Activated CD8-positive, alpha-beta memory T cell treated with anti-CD3 and anti-CD28 coated beads for 1 hour (primary cell): ENCODE measurements around the gene NT5DC4.
A peak's percentile ranks its signal among the peaks of the same experiment; 100 is the strongest.

ENCODE experiments used
- DNase-seq, 2 donors: peaks; one replicate each; pipeline ENCODE4 v3.0.0-alpha.2; 2020; ENCODE audit warnings: low read depth in 1 of 2; ENCODE audit errors: extremely low read depth in 1 of 2

Gene NT5DC4

DNA sequence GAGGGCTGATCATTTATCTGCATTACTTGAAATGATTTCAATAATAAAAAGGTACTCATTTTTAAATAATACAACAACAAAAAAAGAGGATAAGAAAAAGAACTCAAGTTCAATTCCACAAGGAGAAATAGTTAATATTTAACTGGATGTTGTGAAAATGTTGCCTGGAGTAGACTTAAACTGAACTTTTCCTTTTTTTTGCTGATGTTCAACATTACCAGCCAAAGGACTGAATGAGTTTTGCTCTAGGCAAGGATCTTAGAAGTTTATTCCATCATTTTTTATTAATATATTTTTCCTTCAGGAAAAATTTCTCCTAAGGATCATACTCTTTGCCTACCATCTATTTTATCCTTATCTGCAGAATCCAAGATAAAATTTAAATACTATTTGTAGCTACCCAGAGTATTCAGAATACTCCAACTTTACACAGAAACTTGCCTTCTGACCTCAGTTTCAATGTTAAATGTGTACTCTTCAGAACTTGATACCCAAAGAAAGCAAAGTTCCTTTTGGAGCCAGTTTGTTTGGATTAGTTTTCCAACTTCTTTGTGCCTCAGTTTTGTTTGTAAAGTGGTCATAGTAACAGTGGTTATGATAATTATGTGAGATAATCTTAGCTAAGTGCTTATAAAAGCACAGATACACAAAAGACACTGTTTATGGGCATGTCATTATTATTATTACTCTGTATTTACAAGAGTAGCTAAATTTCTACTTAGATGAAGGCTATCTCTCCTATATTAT, 30.8 kb downstream of the NT5DC4 start:
- DNase-seq, result no peak

DNA sequence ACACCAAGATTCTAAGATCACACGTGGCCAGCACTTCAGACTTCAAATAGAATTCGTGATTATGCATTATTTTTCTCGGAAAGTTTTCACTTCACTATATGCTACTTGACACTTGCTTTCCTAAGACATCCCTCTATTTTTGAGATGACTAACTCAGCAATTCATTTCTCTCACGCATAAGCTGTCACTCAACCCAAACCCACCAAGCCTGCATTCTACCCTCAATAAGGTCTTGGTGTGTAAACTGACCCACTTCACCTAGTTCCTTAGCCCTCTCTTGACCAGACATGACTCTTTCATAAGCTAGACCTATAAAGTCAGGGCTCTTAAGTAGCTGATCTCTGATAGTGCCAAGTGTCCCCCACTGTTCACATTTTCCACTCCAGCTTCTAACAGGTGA, 31.8 kb downstream of the NT5DC4 start:
- no peak for DNase-seq

DNA sequence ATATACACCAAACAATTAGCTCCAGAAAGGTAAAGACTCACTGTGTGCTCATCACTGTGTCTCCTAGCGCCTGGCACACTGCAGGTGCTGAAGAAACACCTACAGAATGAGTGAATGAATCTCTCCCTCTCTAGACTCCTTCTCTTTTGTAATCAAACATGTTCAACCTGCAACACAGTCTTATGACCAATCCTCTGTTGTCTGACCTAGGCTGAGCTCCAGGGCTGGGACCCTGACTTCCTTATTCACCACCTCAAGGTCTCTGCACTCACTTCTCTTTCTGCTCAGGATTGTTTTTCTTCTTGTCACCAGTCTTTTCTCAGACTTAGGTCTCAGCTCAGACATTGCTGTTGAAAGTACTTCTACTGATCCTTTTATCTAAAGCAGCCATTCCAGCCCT, 33.7 kb downstream of the NT5DC4 start:
- DNase-seq, result no peak

- no peak for DNase-seq
Observed at GRCh38 chr2:112755444-112755843, 34.6 kb downstream of the NT5DC4 start.

- DNase-seq, result no peak
Observed at GRCh38 chr2:112756207-112756606, 35.4 kb downstream of the NT5DC4 start.

- no peak for DNase-seq
Observed at GRCh38 chr2:112757265-112757664, 36.4 kb downstream of the NT5DC4 start.

GRCh38 chr2:112758711-112759110, 37.9 kb downstream of the NT5DC4 start:
- DNase-seq, result no peak

DNA sequence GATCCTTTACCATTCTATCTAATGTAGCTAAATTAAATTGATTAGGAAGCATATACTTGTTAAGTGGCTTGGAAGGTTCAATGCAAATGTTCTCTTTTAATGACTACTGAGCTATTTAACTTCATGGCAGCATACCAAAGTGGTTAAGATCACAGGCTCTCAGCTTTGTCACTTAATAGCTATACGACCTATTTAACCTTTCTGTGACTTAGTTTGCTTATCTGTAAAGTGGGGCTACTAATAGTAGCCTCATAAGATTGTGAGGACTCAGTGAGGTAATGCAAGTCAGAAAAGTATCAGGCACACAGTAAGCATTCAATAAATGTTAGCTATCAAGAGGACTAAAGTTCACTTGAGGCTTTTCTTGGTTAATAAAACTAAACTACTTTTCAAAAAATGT, 39.3 kb downstream of the NT5DC4 start:
- DNase-seq, result no peak

DNA sequence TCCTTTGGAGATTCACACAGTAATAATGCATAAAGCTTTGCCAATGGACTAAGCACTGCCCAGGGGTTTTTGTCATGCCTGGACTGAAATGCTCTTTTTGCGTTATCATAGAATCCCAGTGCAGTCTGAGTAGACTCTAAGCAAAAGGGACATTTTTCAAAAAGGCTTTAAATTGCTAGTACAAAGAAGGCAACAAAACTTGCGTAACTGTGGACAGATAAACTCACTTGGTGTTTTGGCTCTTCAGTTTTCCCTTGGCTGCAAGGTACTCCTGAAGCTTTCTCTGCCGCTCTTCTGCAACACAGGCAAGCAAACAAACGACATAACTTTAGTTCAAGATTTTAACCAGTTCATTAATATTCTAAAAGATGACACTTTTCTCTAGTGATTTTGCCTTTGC, 41.5 kb downstream of the NT5DC4 start:
- DNase-seq, result no peak

DNA sequence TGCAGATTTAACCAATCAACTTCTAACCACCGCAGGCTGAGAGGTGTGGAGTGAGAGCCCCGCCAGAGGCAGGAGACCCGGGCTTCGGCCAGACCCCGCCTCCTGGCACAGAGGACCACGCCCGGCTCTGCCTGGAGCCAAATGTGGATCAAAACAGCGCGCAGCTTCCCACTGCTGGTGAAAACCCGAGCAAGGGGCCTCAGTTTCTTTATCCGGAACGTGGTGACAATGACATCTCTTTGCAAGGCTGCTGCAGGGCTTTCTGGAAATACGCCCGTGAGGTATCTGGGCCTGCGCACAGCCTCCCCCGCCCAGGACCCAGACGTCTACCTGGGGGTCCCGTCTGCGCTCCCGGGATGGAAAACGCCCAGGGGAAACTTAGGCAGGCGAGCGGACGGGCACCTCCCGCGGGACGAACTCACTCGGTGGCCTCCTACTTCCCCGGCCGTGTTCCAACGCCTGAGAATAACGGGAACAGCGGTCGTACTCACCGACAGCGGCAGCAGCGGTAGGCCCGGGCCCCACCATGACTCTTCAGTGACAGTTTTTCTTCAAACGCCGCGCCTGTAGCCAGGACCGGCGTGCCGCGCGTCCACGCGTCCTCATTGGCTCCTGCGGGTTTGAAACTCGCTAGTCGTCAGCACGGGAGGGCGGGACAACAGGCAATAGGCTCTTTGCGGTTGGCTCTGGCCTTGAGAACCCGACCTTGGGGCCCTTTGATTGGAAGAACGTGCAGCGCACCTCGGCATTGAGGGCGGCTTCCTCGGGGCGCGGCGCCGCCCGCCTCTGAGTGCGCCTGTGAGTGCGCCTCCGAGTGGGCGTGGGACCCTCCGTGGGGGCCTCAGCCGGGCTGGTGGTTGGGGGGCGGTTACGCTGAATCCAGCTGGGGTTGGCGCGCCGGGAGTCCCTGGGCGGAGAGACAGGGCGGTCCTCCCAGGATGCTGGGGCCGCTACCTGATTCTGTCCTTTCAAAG, 43.5 kb downstream of the NT5DC4 start, which contains the start of gene CKAP2L:
TSS of gene CKAP2L (minus strand) at position 539 of the 974 bp plus-strand sequence. CDS start at position 528, 11 bp downstream.
- DNase-seq, result peak; percentile 86 to 94

DNA sequence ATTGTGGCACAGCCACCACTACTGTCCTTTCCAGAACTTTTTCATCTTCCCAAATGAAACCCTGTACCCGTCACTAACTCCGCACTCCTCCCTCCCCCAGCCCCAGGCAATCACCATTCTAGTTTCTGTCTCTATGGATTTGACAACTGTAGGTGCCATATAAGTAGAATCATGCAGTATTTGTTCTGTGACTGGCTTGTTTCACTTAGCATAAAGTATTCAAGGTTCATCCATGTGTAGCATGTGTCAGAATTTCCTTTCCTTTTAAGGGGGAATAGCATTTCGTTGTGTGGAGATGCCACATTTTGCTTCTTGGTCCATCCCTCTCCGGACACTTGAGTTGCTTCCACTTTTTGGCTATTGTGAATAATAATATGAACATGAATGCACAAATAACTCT, 44.4 kb downstream of the NT5DC4 start:
- DNase-seq, result no peak

DNA sequence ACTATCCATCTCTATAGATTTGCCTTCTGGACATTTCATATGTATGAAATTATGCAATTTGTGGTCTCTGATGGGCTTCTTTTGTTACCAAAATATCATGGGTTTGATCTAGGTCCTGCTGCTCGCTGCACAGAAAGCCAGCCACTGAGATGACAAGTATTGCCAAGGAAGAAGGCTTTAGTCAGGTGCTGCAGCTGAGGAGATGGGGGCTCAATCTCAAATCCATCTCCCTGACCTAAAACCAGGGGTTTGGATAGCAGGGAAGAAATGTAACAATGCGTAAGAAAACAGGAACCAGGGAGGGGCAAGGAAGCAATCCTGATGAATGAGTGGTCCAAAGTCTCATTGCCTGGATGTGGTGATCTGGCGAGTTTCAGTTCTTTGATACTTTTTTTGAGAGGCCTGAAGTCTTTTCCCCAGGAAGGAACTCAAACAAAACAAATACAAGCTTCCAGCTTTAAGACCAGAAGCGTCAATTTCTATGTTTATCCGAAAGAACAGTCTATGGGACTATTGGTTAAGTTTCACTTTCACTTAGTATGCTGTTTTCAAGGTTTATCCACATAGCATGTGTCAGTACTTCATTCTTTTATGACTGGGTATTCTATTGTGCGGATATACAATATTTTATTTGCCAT, 47.0 kb downstream of the NT5DC4 start:
- no peak for DNase-seq

GRCh38 chr2:112768432-112768831, 47.6 kb downstream of the NT5DC4 start:
- DNase-seq, result no peak

DNA sequence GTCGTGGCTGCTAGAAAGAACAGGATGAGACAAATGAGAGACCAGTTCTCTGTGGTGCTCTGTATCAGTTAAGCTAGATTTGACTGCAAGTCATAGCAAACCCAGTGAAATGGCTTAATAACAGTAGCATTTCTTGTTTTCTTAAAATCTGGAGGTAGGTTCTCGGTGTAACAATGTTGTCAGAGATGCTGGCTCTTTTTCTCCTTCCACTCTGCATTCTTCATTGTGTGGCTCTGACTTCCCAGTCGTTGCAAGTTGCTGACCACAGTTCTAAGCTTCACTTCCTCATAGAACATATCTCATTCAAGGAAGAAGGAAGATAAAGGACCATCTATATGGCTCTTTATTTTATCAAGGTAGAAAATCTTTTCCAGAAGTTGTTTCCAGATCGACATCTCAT, 51.5 kb downstream of the NT5DC4 start:
- DNase-seq, result no peak

GRCh38 chr2:112772911-112773475, 52.2 kb downstream of the NT5DC4 start:
- no peak for DNase-seq

GRCh38 chr2:112773556-112773955, 52.7 kb downstream of the NT5DC4 start:
- DNase-seq, result no peak

DNA sequence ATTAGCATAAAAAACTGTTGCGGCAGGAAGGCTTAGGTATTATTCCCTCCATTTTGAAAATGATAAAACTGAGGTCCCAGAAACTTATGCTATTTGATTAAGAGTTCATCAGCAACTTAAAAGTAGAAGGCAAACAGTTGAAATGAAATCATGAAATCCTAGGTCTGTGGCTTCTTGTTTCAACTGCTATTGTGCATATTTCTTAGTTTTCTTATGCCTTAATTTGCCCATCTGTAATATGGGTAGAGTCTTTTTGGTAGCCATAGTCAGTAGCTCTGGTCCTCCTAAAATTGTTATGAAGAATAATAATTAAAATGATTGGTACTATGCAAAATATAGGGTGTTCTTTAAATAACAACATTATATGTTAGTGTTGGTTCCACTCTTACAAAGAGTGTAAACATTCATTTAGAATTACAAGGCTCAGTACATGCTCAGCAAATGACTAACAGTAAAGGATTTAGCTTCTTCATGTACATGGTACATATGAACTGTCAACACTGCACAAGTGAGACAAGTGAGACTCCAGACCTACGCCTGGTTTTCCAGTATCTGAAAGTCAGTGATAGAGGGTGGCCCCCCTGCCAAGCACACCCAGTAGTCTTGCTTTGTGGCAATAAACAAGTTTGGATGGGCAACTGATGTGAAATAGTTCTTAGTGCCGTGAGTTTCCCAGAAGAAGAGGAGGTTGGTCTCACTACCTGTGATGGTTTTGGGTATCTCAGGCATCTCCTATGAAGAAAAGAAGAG, 53.9 kb downstream of the NT5DC4 start:
- no peak for DNase-seq

DNA sequence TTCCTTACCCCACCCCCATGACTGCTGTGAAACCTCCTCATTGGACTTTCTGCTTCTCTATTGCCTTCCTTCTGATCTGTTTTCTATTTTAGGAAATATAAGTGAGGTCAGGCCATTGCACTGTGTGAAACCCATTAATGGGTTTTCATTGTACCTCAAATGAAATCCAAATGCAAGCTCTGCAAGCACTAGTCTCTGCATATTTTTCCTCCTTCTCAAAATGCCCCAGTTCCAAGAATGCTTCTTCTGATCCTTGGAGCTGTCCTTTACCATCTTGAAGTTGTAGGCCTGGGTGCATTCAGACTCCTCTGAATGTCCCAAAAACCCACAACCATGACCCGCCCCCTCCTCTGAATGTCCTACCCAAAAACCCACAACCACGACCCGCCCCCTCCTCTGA, 55.3 kb downstream of the NT5DC4 start:
- DNase-seq, result no peak

GRCh38 chr2:112777036-112777435, 56.2 kb downstream of the NT5DC4 start:
- no peak for DNase-seq

DNA sequence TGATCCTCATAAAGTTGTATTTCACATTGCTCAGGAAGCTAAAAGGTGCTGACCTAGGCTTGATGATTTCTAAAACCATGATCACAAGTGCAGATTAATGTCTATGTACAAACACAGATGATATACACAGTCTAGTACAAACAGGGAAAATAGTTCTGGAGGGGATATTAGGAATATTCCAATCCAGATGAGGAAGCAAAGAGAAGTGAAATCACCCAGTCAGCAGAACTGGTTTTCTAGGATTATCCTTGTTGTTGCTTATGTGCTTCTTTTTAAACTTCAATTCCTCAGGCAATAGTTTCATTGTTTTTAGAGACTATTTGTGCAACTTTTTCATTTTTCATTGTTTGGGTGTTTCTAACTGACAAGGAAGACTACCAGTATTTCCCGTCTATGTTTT, 58.8 kb downstream of the NT5DC4 start:
- DNase-seq, result no peak
